BJ (cell line): ENCODE results near the gene NECAB2. TPM values are rescaled to one million over a fixed set of nuclear protein-coding genes. Genes with fewer than 3 reads are reported as not detected.

Source experiments
- CTCF ChIA-PET: fragments of 350-600 bp; formaldehyde crosslinking; extraction: SDS; loops from one replicate; lab custom pipeline; 2021; ENCODE audit warnings: antibody characterized with exemption, inconsistent platforms; lab: Yijun Ruan, JAX
- POLR2A ChIA-PET: fragments of 300-600 bp; sonication (Branson Sonifier 250); formaldehyde crosslinking; extraction: SDS; loops from one replicate; lab custom pipeline; 2021; ENCODE audit warnings: antibody characterized with exemption; lab: Charles Lee
- DNase-seq: peaks from one replicate; pipeline ENCODE4 v3.0.0-alpha.2; 2011; ENCODE audit warnings: low read depth
- H3K27me3 ChIP-seq: 2 replicates; pipeline ENCODE4 v1.6.0; 2011; ENCODE audit warnings: low read length; ENCODE audit not compliant: control insufficient read depth, insufficient read depth
- H3K36me3 ChIP-seq: 2 replicates; pipeline ENCODE4 v1.5.1; 2011; ENCODE audit warnings: low read length; ENCODE audit not compliant: control insufficient read depth, insufficient read depth
- H3K4me3 ChIP-seq: 2 replicates; pipeline ENCODE4 v1.5.1; 2011; ENCODE audit warnings: low read depth, mild to moderate bottlenecking, control low read depth, low read length
- CTCF ChIP-seq: IDR thresholded peaks from 2 replicates; pipeline ENCODE4 v1.5.1; 2011; ENCODE audit warnings: low read depth, mild to moderate bottlenecking, control low read depth, inconsistent platforms, low read length, moderate library complexity; ENCODE audit not compliant: insufficient read depth
- polyA plus RNA-seq: library from polyadenylated mRNA; depleted of rRNA; stranded (reverse); fragments of >200 nt; gene quantifications from 2 replicates; pipeline ENCODE4 v1.2.3, GENCODE V29; 2011

The NECAB2 gene
- polyA plus RNA-seq, 1 experiment, result 0.15 TPM

- H3K27me3 ChIP-seq, result no peaks in the 10 kb centered on the region
- CTCF ChIA-PET, result interaction anchor here (0.7 to 1.8 kb wide), 4 partner anchors 10 to 102 kb away, joined by 3 to 4 read pairs (median 3); partner anchors contain the start of gene OSGIN1
- TF ChIP-seq CTCF, result no peak
- H3K36me3 ChIP-seq, result peaks cover 12% of the 10 kb centered on the region
- POLR2A ChIA-PET, result no interaction called here
- DNase-seq, result no peak
- no peak overlapping the region for H3K4me3 ChIP-seq
These were observed 4.5 kb upstream of the NECAB2 start for GRCh38 chr16:83963277-83964119.

- TF ChIP-seq CTCF, result no peak
- no peak for DNase-seq
- Histone ChIP-seq H3K36me3 (peaks cover 7% of the 10 kb centered on the region), H3K4me3 (no peak overlapping the region), H3K27me3 (peaks cover 10% of the 10 kb centered on the region)
- ChIA-PET POLR2A (no interaction called here), CTCF (interaction anchor here (0.7 to 3.1 kb wide), 6 partner anchors 8 to 102 kb away, joined by 3 to 13 read pairs (median 3); partner anchors contain the start of gene OSGIN1)
These were observed 3.2 kb upstream of the NECAB2 start for GRCh38 chr16:83964684-83965443.

- CTCF ChIA-PET, result interaction anchor here (0.6 to 3.1 kb wide), 3 partner anchors 9 to 101 kb away, joined by 3 to 13 read pairs (median 3); partner anchors contain the start of gene OSGIN1
- peaks cover 4% of the 10 kb centered on the region for H3K36me3 ChIP-seq
- DNase-seq, result no peak
- TF ChIP-seq CTCF, result no peak
- H3K27me3 ChIP-seq, result peaks cover 11% of the 10 kb centered on the region
- POLR2A ChIA-PET, result no interaction called here
- no peak overlapping the region for H3K4me3 ChIP-seq
These were observed 2.4 kb upstream of the NECAB2 start for GRCh38 chr16:83965444-83966152.

GRCh38 chr16:83966153-83966696 is 1.8 kb upstream of the NECAB2 start:
- CTCF ChIA-PET, result interaction anchor here (0.6 to 3.1 kb wide), 4 partner anchors 10 to 100 kb away, joined by 3 to 13 read pairs (median 4); partner anchors contain the start of gene OSGIN1
- peaks cover 2% of the 10 kb centered on the region; the same call in 1 of the 2 replicates for H3K36me3 ChIP-seq
- TF ChIP-seq CTCF, result no peak
- H3K27me3 ChIP-seq, result peaks cover 11% of the 10 kb centered on the region
- H3K4me3 ChIP-seq, result no peak overlapping the region
- POLR2A ChIA-PET, result no interaction called here
- no peak for DNase-seq
